Neuron (in vitro differentiated cells): ENCODE results near the gene LRRC3.

Source experiments
- H2AFZ ChIP-seq: one replicate; pipeline ENCODE4 v1.6.1; 2013; ENCODE audit warnings: low read depth, mild to moderate bottlenecking, inconsistent platforms, low read length, moderate library complexity
- H3K27me3 ChIP-seq: one replicate; pipeline ENCODE4 v1.6.1; 2013; ENCODE audit warnings: low read length; ENCODE audit not compliant: insufficient read depth
- H3K36me3 ChIP-seq: one replicate; pipeline ENCODE4 v1.6.1; 2013; ENCODE audit warnings: low read length; ENCODE audit not compliant: insufficient read depth
- H3K4me1 ChIP-seq: one replicate; pipeline ENCODE4 v1.6.1; 2013; ENCODE audit warnings: low read length; ENCODE audit not compliant: insufficient read depth
- H3K4me3 ChIP-seq: 2 replicates; pipeline ENCODE4 v1.5.1; 2013; ENCODE audit warnings: mild to moderate bottlenecking, low read length, moderate library complexity
- H3K9me3 ChIP-seq: one replicate; pipeline ENCODE4 v1.6.1; 2013; ENCODE audit warnings: low read length

The LRRC3 gene

DNA sequence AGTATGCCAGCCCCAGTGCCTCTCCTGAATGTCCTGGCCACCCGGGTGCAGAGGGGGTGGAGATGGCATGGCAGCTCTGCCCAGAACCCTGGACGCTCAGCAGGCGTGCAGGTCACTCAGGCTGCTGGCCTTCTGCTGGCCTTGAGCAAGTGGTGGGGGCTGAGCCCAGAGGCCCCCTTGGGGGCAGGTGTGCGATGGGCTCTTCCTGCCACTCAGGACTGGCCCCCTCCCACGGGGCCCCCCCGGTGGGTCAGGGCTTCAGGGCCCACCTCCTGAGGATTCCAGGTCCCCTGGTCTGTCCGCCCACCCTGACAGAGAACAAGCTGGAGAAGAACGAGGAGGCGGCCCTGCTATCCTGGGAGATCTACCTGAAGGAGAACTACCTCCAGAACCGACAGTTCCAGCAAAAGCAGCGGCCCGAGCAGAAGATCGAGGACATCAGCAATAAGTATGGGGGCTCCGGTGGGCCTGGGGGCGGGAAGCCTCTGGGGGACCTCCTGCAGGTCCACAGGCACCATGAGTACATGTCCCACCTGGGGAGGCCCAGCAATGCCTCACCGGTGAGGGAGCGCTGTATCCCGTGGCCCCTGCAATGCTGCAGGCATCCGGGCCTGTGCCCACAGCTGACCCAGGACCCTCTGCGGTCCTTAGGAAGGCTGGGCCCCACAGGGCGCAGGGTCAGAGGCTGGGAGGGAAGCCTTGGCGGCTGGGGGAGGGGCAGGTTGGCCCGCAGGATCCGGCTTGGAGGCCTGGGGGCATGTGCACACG, 37.0 kb upstream of the LRRC3 start:
- H3K4me1 ChIP-seq = no peaks in the 10 kb centered on the region
- H3K9me3 ChIP-seq = peaks cover 8% of the 10 kb centered on the region

DNA sequence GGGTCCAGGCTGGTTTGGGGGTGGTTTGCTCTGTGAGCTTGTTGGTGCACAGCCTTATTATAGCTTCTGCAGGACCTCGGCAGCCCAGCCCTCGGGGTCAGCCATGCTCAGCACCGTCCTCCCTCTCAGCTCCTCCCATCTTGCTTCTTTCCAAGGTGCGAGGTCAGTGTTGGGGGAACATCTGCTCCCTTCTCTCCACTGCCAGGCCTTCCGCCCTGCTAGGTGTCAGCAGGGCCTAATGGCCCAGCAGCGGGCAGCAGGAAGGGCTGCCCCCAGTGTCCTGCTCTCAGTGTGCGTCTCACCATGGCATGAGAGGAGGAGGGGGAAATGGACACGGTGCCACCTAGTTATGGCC, 36.5 kb upstream of the LRRC3 start:
- Histone ChIP-seq H3K4me3 (no peak overlapping the region), H3K36me3 (no peaks in the 10 kb centered on the region), H2AFZ (no peak overlapping the region), H3K4me1 (no peaks in the 10 kb centered on the region), H3K27me3 (peaks cover 6% of the 10 kb centered on the region), H3K9me3 (peaks cover 8% of the 10 kb centered on the region)

More for the DNA sequence above, 37.0 kb upstream of the LRRC3 start:
- Histone ChIP-seq H3K36me3 (no peaks in the 10 kb centered on the region), H2AFZ (no peak overlapping the region), H3K4me3 (no peak overlapping the region), H3K27me3 (peaks cover 6% of the 10 kb centered on the region)

DNA sequence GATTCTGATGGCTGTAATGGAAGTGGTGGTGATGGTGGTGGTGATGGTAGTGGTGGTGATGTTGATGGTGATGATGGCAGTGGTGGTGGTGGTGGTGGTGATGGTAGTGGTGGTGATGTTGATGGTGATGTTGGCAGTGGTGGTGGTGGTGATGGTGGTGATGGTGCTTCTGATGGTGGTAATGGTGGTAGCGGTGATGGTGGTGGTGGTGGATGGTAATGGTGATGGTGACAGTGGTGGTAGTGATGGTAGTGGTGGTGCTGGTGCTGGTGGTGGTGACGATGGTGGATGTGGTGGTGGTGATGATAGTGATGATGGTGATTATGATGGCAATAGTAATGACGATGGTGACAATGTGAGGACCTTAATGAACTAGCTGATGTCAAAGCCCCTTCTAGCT, 35.6 kb upstream of the LRRC3 start:
- Histone ChIP-seq H2AFZ (no peak overlapping the region), H3K4me1 (no peaks in the 10 kb centered on the region), H3K4me3 (no peak overlapping the region), H3K36me3 (no peaks in the 10 kb centered on the region), H3K27me3 (peaks cover 8% of the 10 kb centered on the region), H3K9me3 (peaks cover 8% of the 10 kb centered on the region)

DNA sequence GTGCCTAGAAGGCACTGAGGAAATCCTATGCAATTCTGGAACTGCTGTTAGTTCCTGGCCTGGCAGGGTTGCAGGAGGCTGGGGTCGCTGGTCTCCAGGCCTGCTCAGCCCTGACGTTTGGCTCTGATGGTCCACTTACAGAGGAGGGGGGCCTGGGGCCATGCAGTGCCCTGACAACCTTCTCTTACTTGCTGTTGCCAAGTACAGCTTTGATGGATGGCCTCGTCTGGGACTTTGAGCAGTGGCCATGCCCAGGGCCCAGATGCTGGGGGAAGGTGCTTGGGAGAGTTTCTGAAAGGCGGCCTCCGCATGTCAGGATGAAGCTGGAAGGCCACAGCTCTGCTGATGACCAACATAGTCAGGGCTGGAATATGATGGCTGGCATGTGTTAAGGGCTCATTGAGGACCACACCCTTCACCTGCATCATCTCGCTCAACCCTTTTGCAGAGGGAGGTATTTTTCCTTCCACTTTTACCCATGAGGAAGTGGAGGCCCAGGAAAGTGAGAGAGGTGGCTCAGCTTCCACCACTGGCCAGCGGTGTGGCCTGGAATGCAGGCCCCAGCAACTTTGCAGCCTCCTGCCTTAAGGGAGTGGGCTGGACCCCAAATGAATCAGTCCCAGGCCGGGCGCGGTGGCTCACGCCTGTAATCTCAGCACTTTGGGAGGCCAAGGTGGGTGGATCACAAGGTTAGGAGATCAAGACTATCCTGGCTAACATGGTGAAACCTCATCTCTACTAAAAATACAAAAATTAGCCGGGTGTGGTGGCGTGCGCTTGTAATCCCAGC, 34.7 kb upstream of the LRRC3 start:
- Histone ChIP-seq H3K4me3 (no peak overlapping the region), H3K9me3 (peaks cover 8% of the 10 kb centered on the region), H3K36me3 (no peaks in the 10 kb centered on the region), H2AFZ (no peak overlapping the region), H3K27me3 (peaks cover 4% of the 10 kb centered on the region), H3K4me1 (no peaks in the 10 kb centered on the region)

DNA sequence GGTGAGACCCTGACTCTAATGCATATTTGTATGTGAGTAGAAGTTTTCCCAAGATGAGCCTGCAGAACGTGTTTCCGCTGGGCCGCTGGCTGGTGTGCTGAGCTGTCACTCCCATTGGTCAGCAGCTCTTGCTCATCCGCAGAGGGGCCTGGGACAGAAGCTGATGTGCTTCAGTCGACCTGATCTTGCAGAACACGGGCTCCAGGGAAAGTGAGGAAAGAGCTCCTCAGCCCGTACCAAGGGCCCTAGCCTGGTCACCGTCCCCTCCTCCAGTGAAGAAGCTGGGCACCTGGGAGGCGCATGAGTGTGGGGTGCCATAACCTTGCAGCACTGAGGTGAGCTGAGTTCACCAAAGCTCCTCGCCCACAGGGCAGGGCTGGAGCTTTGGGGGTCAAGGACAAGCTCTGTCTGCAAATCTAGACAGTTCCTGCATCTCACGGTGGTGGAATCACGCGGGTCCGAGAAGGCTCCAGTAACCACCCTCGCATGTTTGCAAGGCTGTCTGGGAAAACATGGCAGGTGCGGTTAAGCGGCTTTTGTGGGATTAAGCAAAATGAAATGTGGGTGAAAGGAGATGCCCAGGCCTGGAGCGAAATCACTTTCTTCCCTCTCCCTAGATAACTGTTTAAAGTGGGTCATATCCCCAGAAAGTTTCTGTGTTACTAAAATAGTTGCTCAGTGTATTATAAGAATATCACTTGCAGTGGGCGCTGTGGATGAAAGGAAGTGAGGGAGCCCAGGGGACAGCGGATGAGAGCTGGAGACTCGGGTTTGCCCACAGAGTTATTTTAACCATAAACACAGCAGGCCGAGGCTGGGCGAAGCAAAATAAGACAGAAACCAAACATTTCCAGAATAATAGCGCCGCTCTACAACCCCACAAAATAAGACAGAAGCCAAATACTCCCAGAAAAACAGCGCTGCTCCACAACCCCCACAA, 33.1 kb upstream of the LRRC3 start:
- peaks cover 8% of the 10 kb centered on the region for H3K9me3 ChIP-seq
- peaks cover 2% of the 10 kb centered on the region for H3K27me3 ChIP-seq
- no peak overlapping the region for H3K4me3 ChIP-seq
- no peaks in the 10 kb centered on the region for H3K36me3 ChIP-seq
- no peak overlapping the region for H2AFZ ChIP-seq
- H3K4me1 ChIP-seq = no peaks in the 10 kb centered on the region

DNA sequence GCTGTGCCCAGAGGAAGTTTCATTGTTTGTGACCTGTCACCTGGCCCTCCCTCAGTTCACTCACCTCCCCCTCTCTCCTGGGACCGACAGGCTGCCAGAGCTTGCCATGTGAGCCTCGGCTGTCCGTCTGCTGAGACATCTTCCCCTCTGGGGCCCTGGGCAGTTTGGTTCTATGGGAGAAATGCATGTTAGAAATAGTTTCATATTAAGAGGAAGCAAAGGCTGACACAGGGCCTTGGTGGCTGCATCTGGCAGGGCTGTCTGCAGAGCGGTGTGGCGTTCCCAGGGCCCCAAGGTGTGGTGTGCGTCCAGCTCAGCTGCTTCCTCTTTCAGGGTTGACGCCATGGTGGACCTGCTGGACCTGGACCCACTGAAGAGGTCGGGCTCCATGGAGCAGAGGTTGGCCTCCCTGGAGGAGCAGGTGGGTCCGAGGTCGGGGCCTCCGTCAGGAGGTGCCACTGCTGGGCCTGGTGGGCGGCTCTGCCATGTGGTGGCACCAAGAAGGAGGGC, 31.9 kb upstream of the LRRC3 start:
- H3K27me3 ChIP-seq = peaks cover 2% of the 10 kb centered on the region
- H3K9me3 ChIP-seq = peaks cover 12% of the 10 kb centered on the region
- no peaks in the 10 kb centered on the region for H3K36me3 ChIP-seq
- no peaks in the 10 kb centered on the region for H3K4me1 ChIP-seq
- H2AFZ ChIP-seq = no peak overlapping the region
- H3K4me3 ChIP-seq = no peak overlapping the region

DNA sequence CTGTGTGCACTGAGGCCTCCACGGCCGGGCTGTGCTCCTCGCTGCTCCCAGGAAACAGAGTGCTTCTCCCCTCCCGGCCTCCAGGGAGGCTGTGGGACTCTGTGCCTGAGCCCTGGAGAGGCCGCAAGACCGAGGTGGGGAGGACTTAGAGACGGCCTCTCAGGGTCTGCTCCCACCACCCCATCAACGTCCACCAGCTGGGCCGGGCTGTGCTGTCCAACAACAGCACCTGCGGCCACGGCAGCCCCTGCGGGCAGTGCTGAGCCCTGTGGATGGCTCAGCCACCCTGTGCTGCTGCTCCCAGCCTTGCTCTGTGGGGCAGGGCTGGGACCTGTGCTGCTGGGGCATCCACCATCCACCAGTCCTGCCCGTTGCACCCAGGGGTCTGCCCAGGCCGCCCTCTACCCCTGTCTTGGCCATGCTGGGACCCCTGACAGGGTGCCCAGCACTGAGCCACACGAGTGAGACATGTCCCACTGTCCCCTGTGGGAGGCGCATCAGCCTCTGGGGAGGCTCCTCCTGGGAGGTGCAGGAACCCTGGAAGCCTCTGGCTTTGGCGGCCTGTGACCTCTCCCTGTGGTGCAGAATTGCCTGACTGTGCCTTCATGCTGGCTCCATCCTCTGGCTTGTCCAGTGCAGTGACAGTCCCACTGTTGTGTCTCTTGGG, 31.2 kb upstream of the LRRC3 start:
- no peak overlapping the region for H3K4me3 ChIP-seq

DNA sequence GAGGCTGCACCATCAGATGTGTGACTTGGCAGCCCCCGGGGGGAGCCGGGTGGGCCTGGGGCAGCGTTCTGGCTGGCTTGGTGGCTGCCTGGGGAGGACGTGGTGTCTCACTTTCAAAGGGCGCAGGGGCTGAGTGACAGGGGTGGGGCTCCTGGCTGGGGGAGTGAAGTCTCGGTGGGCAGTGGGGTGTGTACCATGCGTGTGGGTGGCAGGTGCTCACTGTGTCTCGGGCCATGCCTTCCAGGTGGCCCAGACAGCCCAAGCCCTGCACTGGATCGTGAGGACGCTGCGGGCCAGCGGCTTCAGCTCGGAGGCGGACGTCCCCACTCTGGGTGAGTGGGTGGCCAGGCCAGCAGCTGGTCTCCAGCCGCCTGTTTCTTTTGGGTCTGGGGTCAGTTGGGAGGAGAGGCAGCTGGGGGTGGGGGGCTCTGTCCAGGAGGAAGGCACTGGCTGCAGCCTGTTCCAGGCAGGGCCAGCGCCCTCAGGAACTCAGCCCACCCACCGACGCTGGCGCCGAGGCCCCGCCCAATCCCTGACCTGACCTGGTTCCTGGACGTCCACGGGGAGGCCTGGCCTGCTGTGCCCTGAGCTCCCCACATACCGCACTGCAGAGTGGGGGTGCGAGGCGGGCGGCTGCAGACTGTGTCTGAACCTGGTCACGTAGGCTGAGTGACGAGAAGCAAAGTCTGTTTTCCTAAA, 30.6 kb upstream of the LRRC3 start:
- Histone ChIP-seq H3K9me3 (peaks cover 4% of the 10 kb centered on the region), H2AFZ (no peak overlapping the region), H3K27me3 (peaks cover 2% of the 10 kb centered on the region), H3K4me3 (no peak overlapping the region), H3K36me3 (no peaks in the 10 kb centered on the region), H3K4me1 (no peaks in the 10 kb centered on the region)

More for the DNA sequence above, 31.2 kb upstream of the LRRC3 start:
- Histone ChIP-seq H2AFZ (no peak overlapping the region), H3K4me1 (no peaks in the 10 kb centered on the region), H3K27me3 (peaks cover 2% of the 10 kb centered on the region), H3K9me3 (peaks cover 9% of the 10 kb centered on the region), H3K36me3 (no peaks in the 10 kb centered on the region)

DNA sequence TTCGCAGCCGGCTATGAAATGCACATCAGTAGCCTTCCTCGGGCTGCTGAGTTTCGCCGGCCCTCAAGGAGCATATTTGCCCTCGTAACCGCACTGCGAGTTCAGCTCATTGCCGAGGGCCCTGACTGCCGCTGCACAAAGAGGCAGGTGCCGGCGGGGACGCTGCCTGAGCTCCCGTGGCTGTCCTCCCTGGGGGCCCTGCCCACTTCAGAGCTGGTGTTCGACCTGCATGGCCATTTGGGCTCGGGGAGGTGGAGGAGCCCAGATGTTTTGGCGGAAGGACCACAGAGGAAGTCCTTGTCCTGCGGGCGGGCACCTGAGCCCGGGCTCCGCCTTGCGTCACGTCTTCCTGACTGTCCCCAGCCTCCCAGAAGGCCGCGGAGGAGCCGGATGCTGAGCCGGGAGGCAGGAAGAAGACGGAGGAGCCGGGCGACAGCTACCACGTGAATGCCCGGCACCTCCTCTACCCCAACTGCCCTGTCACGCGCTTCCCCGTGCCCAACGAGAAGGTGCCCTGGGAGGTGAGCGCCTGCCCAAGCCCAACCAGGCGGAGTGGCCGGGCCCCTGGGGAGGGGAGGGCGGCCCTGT, 29.9 kb upstream of the LRRC3 start:
- no peak overlapping the region for H2AFZ ChIP-seq
- H3K4me1 ChIP-seq = no peaks in the 10 kb centered on the region
- no peak overlapping the region for H3K4me3 ChIP-seq
- peaks cover 2% of the 10 kb centered on the region for H3K27me3 ChIP-seq
- peaks cover 4% of the 10 kb centered on the region for H3K9me3 ChIP-seq
- H3K36me3 ChIP-seq = no peaks in the 10 kb centered on the region

DNA sequence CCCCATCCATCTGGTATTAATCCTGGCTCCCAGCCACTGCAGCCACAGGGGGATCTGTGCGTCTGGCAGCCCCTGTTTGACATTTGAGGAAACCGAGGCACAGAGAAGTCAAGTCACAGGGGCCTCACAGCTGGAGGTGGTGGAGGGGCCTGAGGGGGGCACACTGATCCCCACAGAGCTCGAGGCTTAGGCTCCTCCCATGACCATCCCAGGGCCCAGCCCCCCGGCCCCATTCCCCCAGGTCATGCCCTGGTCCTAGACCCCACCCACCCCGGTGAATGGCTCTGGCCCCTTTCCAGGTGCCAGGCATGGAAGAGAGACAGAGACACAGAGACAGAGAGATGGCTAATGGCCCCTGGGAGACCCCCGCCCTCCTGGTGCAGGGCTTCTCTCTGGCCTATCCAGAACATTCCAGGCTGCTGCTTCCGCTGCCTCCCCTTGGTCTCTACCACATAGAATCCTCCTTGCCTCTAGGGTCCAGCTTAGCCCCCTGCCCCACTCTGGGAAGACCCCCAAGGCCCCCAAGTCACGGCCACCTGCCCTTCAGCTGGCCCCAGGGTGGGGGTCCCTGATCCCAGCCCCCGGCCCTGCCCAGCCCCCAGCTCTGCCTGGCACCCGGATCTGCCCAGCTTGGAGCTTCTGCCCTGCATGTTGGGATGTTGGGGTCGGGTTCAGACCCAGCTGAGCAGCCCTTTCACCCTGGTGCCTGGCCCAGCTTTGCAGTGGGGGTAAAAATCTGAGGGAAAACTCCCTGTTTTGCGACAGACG, 29.2 kb upstream of the LRRC3 start:
- H3K4me3 ChIP-seq = no peak overlapping the region
- no peaks in the 10 kb centered on the region for H3K4me1 ChIP-seq
- no peaks in the 10 kb centered on the region for H3K36me3 ChIP-seq
- peaks cover 4% of the 10 kb centered on the region for H3K9me3 ChIP-seq
- peaks cover 2% of the 10 kb centered on the region for H3K27me3 ChIP-seq
- no peak overlapping the region for H2AFZ ChIP-seq

DNA sequence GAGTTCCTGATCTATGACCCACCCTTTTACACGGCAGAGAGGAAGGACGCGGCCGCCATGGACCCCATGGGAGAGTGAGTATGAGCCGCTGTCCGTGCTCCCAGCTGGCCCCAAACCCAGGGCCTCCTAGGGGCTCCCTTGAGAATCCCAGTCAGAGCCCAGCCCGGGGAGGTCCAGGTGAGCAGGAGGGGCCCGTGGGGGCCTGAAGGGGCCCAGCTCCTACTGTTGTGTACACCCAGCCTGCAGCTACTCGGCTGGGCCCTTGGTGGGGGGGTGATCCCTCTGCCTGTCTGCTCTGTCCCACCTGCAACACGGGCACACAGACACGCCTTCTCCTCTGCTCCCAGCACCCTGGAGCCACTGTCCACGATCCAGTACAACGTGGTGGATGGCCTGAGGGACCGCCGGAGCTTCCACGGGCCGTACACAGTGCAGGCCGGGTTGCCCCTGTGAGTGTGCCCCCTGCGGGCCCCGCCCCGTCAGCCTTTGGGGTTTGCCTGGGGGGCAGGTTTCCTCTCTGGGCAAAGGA, 28.6 kb upstream of the LRRC3 start:
- no peaks in the 10 kb centered on the region for H3K4me1 ChIP-seq
- H3K4me3 ChIP-seq = no peak overlapping the region
- no peak overlapping the region for H2AFZ ChIP-seq
- peaks cover 4% of the 10 kb centered on the region for H3K9me3 ChIP-seq
- H3K27me3 ChIP-seq = peaks cover 2% of the 10 kb centered on the region
- H3K36me3 ChIP-seq = no peaks in the 10 kb centered on the region
